NCI-H345 treated with DMSO at 0.1 percent for 48 hours (cell line): Measurements from ENCODE around the gene PLCB1.

Experiments
- DNase-seq: peaks from one replicate; lab custom pipeline; 2025; ENCODE audit not compliant: unreplicated experiment; lab: John Stamatoyannopoulos, UW

The PLCB1 gene

DNA sequence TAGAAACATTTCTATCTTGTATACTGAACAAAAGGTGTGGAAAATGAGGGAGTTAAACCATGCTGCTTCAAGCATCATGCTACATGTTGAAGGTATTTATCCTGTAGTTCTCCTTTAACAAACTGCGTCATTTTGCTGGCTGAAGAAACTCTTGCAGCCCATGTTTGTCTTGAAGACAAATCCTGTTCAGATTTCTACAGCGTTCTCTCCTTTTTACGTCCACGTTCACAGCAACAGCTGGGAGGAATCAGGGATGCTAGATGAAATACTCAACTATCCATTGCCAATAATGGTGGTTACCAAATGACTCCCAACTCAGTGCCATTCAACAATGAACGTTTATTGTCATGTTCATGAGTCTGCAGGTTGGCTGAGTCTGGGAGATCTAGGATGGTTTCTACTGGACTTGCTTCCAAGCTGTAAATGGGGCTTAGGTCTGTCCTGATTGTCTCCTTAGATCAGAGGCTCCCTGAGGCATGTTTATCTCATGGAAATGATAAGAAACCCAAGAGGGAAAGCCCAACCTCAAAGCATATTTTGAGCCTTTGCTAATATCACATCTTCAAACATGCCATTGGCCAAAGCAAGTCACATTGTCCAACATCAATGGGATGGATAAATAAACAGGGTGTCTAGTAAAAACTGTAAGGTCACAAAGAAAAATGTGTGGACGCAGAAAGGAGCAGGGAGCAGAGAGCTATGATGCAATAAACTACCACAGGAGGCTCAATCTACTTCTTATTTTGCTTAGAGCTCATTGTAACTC is 2.7 kb upstream of the PLCB1 start:
- no peak for DNase-seq

DNA sequence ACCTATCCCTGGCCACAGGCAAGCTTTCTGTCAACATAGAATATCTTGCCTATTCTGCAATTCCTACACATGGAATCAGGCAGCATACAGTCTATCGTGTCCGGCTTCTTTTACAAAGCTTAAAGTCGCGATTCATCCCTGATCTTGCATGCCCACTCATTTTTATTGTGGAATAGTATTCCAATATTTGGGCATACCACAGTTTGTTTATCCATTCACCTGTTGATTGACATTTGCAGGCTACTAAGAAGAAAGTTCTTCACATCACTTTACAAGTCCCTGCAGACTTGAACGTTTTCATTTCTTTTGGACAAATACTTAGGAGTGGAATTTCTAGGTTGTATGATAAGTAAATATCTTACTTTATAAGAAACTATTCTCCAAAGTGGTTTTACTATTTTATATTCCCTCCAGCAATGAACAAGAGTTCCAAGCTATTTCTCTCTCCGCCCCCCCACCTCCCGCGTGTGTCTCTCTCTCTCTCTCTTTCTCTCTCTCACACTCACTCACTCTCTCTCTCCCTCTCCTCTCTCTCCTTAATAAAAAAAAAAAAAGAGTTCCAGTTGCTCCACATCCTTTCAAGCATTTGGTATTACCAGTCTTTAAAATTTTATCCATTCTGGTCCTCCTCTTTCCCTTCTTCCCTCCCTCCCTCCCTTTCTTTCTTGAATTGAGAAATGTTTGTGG is 1.1 kb upstream of the PLCB1 start:
- DNase-seq: no peak

DNA sequence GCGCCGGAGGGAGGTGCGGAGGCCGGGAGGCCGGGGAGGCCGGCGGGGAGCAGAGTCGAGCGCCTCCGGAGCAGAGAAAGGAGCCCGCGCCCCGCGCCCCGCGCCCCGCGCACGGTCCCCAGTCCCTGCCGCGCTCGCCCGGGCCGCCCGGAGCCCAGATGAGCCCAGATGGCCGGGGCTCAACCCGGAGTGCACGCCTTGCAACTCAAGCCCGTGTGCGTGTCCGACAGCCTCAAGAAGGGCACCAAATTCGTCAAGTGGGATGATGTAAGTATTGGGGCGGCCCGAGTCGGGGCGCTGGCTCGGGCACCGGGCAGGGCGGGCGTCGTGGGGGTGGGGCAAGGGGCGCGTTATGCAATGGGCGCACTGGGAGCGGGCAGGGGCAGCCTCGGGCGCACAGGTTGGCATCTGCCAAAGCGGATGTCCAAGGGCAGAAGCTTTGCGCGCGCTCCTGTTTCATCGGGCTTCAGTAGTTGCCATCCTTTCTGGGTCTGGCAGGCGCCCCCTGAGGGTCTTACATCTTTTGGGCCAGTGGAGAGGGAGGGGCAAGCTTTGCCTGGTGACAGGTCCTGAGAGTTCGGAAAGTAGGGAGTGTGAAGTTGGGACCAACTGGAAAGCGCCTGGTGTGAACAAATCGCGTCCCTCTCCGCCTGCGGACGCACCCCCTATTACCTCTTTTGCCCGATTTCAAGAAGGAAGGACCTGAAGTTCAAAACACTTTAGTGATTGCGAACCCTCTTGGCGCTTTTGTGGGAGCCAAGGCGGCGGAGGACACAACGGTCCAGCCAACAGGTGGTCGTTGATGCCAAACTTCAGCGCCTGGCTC is 631 bp downstream of the PLCB1 start:
- no peak for DNase-seq

DNA sequence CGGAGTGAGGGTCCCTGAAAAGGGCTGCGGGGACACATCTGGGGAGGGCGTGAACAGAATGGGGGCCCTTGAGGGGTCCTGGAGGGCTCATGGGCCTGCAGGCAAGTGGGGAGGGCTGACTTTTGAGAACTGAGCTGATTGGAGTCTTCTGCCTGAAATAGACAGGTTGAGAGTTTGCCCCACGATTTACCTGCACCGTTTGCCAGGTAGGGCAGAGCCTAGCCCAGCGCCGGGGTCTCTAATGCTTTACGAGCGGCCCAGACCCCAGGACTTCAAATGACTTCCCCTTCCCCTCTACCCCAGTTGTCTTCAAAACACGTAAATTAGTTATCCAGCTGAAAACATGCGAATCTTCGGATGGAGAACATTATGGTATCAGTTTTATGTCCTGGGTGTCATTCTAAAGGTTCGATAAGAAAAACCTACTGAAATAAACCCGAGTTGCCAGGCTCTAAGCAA is 1.3 kb downstream of the PLCB1 start:
- no peak for DNase-seq

DNA sequence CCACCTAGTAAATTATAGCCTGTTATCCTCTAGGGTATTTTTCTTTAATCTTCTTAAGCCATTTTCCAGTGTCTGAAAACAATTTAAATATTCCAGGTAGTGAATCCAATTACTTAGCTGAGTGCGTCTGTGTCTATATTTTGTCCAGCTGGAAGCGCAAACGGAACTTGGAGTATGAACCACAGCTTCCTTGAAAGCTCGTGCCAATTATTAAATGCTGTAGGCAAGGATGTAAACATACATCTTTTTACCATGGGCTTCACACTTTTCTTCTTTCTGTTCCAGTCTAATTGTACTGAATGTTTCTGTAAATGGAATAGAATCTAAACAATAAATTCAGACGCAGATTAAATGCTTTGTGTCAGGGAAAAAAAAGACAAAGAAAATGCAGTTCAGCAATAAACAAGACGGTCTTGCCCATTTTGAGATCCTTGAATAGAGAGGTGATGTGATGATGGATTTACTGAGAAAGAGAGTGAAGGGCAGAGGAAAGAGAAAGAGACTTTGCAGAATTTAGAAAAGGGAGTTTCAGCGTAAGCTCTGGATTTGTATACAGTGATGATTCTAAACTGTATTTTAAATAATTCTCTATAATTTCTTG is 1.9 kb downstream of the PLCB1 start:
- DNase-seq: no peak

DNA sequence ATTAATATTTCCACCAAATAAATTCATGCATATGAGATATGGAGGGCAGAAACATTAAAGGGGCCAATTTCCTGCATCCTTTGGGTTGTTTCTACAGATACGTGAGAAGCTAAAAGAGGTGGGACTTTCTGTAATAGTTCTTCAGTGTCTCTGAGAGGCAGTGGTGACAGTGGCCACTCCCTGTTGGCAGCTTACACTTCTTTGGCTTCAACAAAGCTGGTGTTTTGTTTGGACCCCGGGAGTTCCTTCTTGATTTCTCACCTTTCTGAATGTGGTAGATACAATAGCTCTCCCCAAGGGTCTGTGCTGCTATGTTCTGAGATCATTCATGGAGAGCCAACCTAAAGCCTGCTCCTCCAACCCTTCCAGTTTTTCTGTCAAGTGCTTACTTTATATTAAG is 7.8 kb downstream of the PLCB1 start:
- no peak for DNase-seq

DNA sequence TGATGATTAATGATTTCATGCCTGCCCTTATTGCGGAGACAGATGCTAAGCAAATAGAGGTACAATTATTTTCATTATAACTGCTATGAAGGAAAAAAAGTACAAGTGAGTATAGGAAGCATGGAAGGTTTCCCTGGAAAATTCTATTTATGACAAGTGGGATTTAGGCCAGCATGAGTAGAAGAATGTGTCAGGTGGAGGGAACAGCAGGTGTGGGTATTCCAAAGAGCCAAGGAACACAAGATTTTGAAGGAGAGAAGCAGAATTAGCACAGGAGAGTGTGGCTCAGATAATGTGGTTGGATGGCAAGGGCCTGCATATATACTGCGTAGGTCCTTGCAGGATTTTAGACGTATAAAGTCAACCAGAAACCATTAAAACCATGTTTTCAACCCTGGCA is 11.4 kb downstream of the PLCB1 start:
- DNase-seq: no peak

DNA sequence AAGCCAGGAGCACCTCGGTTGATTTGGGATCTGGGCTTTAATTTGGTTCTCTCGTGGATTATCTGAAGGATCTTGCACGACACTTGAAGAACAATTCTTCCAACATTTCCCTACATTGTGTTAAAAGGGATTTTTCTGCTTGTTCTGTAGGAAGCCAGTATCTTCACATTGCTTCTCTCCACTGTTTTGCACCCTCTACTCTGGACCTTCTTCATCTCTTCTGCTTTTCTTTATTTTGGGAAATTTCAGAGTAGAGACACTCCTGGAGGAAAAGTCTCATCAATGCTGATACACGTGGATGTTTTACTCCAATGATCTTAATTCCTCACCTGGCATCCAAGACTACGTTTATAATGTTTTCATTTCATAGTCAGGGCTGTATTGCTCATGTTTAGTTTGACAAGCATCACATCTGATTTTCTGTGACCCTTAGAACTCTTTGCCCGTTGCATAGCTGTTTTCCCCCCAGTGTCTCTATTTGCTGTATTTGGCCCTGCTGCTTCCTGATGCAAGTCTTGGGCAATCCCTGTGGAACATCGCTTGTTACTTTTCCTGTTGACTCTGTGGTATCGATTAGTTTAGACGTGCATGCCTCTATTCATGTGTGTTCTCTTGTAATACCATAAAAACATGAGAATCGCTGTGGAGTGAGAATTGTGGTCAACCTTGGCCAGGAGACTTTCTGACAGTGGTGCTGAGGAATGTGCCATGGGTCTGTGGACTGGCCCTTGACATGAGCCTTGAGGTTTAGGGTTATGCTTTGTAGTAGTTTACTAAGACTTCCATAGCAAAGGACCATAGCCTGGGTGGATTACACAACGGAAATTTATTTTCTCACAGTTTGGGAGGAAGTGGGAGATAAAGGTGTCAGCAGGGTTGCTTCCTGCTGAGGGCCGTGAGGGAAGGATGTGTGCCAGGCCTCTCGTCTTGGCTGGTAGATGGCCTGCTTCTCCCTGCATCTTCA is 12.5 kb downstream of the PLCB1 start:
- DNase-seq: no peak

DNA sequence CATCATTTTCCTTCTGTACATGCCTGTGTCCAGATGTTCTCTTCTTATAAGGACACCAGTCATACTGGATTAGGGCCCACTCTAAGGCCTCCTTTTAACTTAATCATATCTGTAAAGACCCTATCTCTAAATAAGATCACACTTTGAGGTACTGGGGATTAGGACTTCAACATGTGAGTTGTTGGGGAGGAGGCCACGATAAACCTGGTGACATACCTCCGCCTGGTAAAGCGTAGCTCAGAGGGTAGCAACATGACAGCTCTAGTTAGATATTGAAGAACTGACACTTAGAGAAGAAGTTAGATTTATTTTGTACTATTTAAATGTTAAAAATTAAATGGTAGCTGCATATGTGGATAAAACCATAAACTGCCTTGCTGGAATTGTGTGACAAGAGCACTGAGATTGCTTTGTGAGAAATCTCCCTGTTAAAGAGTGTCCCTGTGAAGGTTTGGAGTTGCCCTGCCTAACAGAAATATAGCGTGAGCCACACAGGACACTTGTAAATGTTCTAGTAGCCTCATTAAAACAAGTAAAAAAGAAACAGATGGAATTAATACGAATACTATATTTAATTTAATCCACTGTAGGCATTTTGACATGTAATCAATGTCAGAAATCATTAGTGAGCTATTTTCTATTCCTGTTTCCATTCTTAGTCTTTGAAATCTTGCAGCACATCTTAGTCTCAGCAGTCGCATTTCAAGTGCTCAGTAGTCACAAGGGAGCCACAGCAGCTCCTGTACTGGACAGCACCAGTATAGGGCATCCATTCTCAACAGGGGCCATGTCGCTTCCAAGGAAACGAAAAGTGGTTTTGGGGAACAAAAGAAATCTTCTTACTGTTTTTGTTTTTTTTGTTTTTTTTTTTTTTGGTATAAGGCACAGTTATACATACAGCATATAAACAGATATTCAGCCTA is 13.4 kb downstream of the PLCB1 start:
- no peak for DNase-seq

DNA sequence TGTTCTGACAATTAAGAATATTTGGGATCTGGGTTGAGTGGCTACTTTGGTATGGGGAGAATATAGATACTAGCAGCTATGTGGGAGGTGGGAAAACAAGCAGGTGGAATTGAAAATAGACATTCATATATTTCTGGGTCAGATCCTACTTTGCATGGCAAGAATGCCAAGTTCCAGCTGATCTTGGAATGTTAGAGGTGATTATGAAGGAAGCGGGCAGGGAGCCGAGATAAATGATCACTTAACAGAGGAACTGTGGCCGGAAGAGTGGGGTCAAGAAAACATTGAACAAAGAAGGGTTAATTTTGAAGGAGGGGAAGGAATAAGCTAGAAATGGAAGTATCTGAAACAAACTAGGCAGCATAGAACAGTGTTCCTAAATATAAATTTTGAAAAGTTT is 15.4 kb downstream of the PLCB1 start:
- no peak for DNase-seq

DNA sequence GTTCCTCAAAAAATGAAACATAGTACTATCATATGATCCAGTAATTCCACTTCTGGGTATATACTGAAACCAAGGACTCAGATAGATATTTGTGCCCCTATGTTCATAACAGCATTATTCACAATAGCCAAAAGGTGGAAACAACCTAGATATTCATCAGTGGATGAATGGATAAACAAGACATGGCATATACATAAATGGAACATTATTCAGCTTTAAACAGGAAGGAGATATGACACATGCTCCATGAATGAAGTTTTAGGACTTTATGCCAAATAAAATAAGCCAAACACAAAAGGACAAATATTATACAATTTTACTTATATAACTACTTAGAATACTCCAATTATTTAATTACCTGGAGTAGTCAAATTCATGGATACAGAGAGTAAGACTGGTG is 16.4 kb downstream of the PLCB1 start:
- no peak for DNase-seq

DNA sequence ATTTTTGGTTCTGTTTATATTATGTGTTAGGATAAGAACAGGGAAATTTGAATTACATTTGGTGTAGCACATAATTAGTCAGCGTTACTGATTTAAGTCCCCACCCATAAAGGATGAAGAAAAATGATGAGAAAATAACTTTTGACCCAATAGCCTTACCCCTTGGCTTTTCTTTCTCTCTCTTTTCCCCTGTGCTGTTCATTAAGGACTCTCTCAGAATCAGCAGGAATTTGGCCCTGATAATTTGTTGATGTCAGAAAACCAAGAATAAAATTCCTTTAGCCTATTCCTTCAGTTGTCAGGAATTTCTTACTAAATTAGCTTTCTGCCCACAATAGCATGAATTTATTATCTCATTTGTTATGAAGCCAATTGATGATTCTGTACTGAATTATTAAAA is 18.5 kb downstream of the PLCB1 start:
- DNase-seq: no peak

DNA sequence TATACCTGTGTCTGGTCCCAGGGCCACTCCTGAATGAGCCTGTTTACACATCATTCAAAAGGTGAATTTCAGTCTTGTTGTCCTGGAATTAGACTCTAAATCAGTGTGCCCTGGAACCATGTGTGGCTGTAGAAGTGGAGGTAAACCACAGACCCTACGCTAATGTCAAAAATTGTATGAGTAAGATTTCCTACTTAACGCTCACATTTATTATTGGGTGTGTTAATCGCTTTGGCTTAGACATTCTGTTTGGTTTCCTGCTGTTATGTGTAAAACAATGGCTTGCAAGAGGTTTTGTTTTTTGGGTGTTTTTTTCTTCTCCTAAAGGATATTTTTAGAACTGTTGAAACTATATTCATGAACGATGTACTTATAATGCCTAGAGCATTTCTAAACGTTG is 19.3 kb downstream of the PLCB1 start:
- peak; percentile 31 for DNase-seq

DNA sequence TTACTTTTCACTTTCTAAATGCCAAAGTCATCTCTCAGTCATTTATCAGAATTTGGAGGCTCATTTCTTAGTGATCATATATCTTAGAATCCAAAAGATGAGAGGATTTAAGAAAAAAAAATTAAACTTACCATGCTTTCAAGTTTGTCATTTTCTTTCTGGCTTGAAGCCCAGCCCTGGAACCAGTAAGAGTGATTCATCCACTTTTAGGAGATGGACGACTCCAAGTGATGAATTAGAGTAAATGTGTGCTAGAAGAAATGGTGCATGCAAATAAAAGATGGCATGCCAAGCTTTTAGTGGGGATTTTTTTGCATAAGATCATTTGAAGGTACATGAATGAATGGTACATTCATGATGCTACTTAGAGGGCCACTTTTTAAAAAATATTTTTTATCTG is 20.1 kb downstream of the PLCB1 start:
- DNase-seq: peak; percentile 37

DNA sequence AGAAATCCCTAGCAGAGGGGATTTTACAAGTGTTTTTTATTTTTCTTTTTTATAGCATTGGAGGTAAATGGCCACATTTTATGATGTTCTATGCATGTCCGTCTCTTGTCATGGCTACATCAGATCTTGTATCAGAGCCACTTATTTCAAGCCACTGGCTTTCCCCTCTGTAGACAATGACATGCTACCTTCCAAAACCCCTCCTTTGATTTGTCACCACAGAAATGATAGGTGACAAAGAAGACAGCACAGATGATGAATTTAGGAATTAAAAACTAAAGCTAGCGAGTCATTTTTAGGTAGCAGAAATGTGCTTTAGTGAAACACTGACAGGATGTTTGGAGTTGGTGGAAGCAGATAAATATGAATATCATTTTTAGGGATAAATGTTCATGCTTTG is 20.8 kb downstream of the PLCB1 start:
- DNase-seq: no peak

DNA sequence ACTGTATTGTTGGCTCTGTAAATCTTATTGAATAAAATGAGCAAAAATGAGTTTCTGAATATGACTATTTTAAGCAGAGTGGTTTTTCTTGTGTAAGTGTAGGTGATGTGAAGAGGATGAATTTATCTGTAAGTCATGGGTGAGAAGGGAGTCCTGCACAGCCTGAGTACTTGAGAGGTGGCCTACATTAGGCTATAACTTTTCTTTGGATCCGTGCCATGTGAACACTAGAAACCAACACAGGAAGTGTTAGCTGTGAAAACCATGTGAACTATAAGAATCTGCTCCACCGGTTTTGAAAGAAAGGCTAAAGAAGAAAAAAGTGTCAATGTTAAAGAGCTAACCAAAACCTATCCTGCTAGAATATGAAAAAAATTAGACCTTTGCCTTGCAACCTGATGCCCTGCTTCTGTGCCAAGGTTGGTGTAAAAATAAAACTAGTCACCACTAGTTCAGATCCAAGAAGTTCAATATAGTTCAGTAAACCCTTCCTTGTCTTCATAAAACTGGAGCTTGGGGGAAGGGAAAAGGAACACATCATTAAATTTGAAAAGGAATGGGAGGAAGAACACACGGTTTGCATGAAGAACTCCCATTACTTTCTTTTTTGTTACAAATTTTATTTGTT is 21.3 kb downstream of the PLCB1 start:
- DNase-seq: peak; percentile 16

DNA sequence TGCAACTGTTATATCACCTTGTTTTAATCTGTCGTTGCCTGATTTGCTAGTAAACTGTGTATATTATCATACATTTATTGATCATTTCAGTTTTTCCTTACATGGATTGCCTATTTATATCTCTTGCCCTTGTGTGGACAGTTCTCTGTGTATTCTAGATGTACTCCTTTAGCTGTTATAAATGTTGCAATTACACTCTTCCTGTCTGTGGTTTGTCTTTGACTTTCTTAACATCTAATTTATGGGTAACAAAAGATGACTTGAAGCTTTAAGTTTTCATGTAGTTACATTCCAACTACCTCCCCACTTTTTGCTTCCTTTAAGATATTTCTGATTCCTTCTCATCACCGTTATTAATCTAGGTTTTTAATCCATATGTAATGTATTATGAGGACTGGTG is 22.6 kb downstream of the PLCB1 start:
- no peak for DNase-seq

DNA sequence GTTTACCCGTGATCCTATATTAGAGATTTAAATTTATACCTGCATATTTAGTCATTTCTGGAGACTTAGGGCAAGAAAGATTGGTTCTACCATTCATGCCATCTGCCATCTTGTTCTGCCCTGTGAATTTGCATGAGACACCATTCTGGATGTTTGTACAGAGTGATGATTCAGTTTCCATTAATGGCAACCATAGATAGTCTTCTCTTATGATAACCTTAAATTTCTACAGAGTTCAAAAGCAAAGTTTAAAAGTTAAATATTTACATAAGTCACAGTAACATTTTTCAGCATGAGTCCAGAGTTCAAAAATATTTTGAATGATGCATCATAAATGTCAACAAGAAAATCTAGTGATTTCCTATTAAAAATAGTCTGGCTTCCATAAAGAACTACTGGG is 23.2 kb downstream of the PLCB1 start:
- no peak for DNase-seq

DNA sequence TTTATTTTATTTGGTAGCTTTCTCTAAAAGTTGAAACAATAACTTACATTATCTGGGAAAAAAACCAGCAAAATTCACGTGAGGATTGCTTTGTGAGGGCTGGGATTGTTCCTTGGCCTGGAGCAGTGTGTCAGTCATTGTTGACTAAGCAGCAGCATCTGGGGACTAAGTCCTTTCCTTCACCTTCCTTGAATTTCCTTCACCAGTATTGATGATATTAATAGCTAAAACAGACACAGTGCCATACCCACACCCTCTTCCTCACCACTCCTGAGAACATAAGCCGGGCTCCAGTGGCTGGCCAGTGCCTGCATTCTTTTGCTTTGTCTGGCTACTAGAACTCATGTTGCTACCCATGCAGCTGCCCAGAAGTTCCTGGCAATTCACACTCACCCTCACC is 23.7 kb downstream of the PLCB1 start:
- DNase-seq: no peak
